BJ (cell line): ENCODE data around the gene DAZL. TPM values are rescaled to one million over a fixed set of nuclear protein-coding genes. Genes with fewer than 3 reads are reported as not detected.

Experiments used
- CTCF ChIA-PET: fragments of 350-600 bp; formaldehyde crosslinking; extraction: SDS; loops from one replicate; lab custom pipeline; 2021; ENCODE audit warnings: antibody characterized with exemption, inconsistent platforms; lab: Yijun Ruan, JAX
- POLR2A ChIA-PET: fragments of 300-600 bp; sonication (Branson Sonifier 250); formaldehyde crosslinking; extraction: SDS; loops from one replicate; lab custom pipeline; 2021; ENCODE audit warnings: antibody characterized with exemption; lab: Charles Lee
- DNase-seq: peaks from one replicate; pipeline ENCODE4 v3.0.0-alpha.2; 2011; ENCODE audit warnings: low read depth
- H3K27me3 ChIP-seq: 2 replicates; pipeline ENCODE4 v1.6.0; 2011; ENCODE audit warnings: low read length; ENCODE audit not compliant: control insufficient read depth, insufficient read depth
- H3K36me3 ChIP-seq: 2 replicates; pipeline ENCODE4 v1.5.1; 2011; ENCODE audit warnings: low read length; ENCODE audit not compliant: control insufficient read depth, insufficient read depth
- H3K4me3 ChIP-seq: 2 replicates; pipeline ENCODE4 v1.5.1; 2011; ENCODE audit warnings: low read depth, mild to moderate bottlenecking, control low read depth, low read length
- polyA plus RNA-seq: library from polyadenylated mRNA; depleted of rRNA; stranded (reverse); fragments of >200 nt; gene quantifications from 2 replicates; pipeline ENCODE4 v1.2.3, GENCODE V29; 2011
- TF ChIP-seq, protein P1 (sequence below): IDR thresholded peaks from 2 replicates; pipeline ENCODE4 v1.5.1; 2011; ENCODE audit warnings: low read depth, mild to moderate bottlenecking, control low read depth, inconsistent platforms, low read length, moderate library complexity; ENCODE audit not compliant: insufficient read depth

DAZL gene
- polyA plus RNA-seq, 1 experiment = not detected

DNA sequence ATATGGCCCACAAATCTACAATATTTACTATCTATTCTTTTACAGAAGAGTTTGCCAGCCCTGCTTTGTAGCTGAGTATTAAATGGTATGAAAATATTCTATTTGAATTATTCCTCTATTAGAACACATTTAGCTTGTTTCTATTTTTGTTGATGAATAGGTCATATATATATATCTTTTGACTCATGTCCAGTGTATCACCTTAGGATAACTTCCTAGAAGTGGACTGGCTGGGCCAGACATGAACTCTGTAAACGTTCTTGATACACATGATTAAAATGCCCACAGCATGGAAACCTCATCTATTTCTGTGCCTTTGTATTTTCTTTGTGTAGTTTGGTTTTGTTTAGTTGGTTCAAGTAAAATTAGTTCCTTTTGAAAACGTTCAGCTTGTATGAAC, 37.1 kb downstream of the DAZL start:
- no peak overlapping the region for H3K4me3 ChIP-seq
- DNase-seq = no peak
- TF ChIP-seq, protein P1, sequence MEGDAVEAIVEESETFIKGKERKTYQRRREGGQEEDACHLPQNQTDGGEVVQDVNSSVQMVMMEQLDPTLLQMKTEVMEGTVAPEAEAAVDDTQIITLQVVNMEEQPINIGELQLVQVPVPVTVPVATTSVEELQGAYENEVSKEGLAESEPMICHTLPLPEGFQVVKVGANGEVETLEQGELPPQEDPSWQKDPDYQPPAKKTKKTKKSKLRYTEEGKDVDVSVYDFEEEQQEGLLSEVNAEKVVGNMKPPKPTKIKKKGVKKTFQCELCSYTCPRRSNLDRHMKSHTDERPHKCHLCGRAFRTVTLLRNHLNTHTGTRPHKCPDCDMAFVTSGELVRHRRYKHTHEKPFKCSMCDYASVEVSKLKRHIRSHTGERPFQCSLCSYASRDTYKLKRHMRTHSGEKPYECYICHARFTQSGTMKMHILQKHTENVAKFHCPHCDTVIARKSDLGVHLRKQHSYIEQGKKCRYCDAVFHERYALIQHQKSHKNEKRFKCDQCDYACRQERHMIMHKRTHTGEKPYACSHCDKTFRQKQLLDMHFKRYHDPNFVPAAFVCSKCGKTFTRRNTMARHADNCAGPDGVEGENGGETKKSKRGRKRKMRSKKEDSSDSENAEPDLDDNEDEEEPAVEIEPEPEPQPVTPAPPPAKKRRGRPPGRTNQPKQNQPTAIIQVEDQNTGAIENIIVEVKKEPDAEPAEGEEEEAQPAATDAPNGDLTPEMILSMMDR = no peak
- POLR2A ChIA-PET = no interaction called here
- CTCF ChIA-PET = interaction anchor here (1.1 to 1.5 kb wide), 2 partner anchors 14 to 18 kb away, joined by 3 to 4 read pairs; no protein-coding TSS in a partner anchor
- no peaks in the 10 kb centered on the region for H3K36me3 ChIP-seq
- H3K27me3 ChIP-seq = peaks cover 8% of the 10 kb centered on the region

DNA sequence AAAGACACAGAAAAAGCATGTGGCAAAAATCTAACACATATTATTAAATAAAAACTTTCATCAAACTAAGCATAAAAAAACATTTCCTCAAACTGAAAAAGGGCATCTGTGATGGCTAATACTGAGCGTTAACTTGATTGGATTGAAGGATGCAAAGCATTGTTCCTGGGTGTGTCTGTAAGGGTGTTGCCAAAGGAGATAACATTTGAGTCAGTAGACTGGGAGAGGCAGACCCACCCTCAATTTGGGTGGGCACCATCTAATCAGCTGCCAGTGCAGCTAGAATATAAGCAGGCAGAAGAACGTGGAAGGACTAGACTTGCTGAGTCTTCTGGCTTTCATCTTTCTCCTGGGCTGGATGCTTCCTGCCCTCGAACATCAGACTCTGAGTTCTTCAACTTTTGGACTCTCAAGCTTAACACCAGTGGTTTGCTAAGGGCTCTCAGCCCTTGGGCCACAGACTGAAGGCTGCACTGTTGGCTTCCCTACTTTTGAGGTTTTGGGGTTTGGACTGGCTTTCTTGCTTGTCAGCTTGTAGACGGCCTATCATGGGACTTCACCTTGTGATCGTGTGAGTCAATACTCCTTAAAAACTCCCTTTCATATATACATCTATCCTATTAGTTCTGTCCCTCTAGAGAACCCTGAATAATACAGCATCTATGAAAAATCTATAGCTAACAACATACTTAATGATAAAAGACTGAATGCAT, 45.4 kb downstream of the DAZL start:
- no peak overlapping the region for H3K4me3 ChIP-seq
- DNase-seq = no peak
- H3K36me3 ChIP-seq = no peaks in the 10 kb centered on the region
- CTCF ChIA-PET = no interaction called here
- TF ChIP-seq, protein P1 = no peak
- POLR2A ChIA-PET = no interaction called here
- peaks cover under 1% of the 10 kb centered on the region; the same call in 1 of the 2 replicates for H3K27me3 ChIP-seq

DNA sequence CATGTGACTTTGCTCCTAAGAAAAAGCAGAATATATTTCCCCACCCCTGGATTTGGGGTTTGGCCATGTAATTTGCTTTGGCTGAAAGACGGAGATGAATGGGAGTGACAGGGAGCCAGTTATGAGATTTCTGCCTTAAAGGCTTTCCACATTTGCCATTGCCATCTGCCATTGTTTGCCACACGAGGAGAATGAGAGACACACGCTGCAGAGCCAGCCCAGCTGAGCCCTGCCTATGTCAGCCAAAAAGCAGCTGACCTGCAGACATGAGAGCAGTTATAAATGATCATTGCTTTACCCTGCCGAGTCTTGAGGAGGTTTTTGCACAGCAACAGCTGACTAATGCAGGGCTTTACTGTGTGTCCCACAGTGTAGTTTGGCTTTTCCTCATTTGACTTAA, 51.1 kb downstream of the DAZL start:
- no peak for DNase-seq
- TF ChIP-seq, protein P1 = no peak
- H3K36me3 ChIP-seq = no peaks in the 10 kb centered on the region
- peaks cover 8% of the 10 kb centered on the region for H3K27me3 ChIP-seq
- ChIA-PET POLR2A (no interaction called here), CTCF (interaction anchor here (0.9 to 4.6 kb wide), 6 partner anchors 15 to 1287 kb away, joined by 3 to 41 read pairs (median 4); partner anchors contain the start of gene OXNAD1)
- no peak overlapping the region for H3K4me3 ChIP-seq

DNA sequence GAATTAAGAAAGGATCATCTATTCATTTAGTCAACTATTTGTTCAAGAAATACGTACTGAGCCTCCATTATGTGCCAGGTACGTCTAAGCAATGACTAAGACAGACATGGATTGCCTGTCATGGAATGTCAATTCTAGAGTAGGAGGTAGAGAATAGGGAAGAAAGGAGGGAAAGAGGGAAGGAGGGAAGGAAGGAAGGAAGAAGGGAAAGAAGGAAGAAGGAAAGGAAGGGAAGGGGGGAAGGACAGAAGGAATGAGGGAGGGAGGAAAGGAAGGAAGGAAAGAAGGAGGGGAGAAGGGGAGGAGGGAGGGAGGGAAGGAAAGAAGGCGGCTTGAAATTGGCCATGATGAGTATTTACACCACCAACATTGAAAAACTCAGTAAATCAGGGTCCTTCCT, 52.5 kb downstream of the DAZL start:
- TF ChIP-seq, protein P1 = no peak
- no peak for DNase-seq
- ChIA-PET CTCF (interaction anchor here (1.6 to 4.6 kb wide), 3 partner anchors 262 to 288 kb away, joined by 5 to 41 read pairs (median 24); partner anchors contain the start of genes DPH3 and OXNAD1), POLR2A (no interaction called here)
- Histone ChIP-seq H3K27me3 (peaks cover 8% of the 10 kb centered on the region), H3K4me3 (no peak overlapping the region), H3K36me3 (no peaks in the 10 kb centered on the region)

DNA sequence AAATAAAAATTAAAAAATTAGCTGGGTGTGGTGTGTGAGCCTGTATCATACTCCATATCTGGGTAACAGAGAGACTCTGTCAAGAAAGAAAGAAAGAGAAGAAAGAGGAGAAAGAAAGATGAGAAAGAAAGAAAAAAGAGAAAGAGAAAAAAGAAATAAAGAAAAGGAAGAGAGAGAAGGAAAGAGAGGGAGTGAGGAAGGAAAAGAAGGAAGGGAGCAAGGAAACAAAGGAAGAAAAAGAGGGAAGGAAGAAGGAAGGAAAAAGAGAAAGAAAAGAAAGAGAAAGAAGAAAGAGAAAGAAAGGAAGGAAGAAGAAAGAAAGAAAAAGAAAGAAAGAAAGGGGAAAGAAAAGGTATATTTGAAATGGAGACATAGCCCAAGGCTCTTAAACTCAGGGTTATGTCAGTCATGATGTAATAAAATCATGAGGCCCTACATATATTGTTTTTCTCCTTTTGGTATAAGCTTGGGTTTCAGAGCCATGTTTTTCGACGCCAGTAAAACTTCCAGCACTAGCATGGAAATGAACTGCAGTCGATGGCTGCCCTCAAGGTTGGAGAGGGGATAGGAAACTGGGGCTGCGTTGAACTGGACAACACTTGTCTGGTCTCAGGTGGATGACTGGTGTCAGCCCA, 53.8 kb downstream of the DAZL start:
- POLR2A ChIA-PET = no interaction called here
- TF ChIP-seq, protein P1 = no peak
- Histone ChIP-seq H3K27me3 (peaks cover 8% of the 10 kb centered on the region), H3K36me3 (no peaks in the 10 kb centered on the region), H3K4me3 (no peak overlapping the region)
- DNase-seq = no peak
- CTCF ChIA-PET = interaction anchor here (0.6 to 4.6 kb wide), 12 partner anchors 15 to 287 kb away, joined by 3 to 56 read pairs (median 4); partner anchors contain the start of genes DPH3 and OXNAD1
